HepG2 (cell line): ENCODE results near the gene PARP2. TPM values are rescaled to one million over a fixed set of nuclear protein-coding genes. Genes with fewer than 3 reads are reported as not detected.

Experiments
- ATAC-seq: fragments of 200-7000 bp; cut with Tn5 transposase; 3 replicates; pipeline ENCODE4 v1.9.1; 2020; ENCODE audit warnings: mild to moderate bottlenecking, moderate library complexity
- BruUV-seq: library from RNA; stranded (reverse); fragments of 400-500 nt; replicated peaks from 2 replicates; lab custom pipeline; 2021; lab: Mats Ljungman, UMichigan
- CTCF ChIA-PET: fragments of 300-600 bp; formaldehyde crosslinking; extraction: SDS; loops from one replicate; lab custom pipeline; 2021; ENCODE audit warnings: low total read pairs, inconsistent platforms, low intra/inter-chr PET ratio; lab: Yijun Ruan, JAX
- POLR2A ChIA-PET: fragments of 350-600 bp; sonication (Branson Sonifier 250); formaldehyde crosslinking; loops from one replicate; lab custom pipeline; 2020; ENCODE audit warnings: antibody characterized with exemption, inconsistent platforms; lab: Yijun Ruan, JAX
- DNase-seq: peaks from one replicate; pipeline ENCODE4 v3.0.0-alpha.2; 2015; ENCODE audit warnings: low spot score
- FAIRE-seq: peaks from 3 replicates; lab custom pipeline; 2011; peaks lifted over from hg19 to GRCh38; lab: Jason Lieb, UNC
- H2AFZ ChIP-seq: one replicate; pipeline ENCODE4 v1.6.1; 2011; ENCODE audit warnings: low read length, inconsistent platforms
- H3K27ac ChIP-seq: fragments of 300-600 bp; 3 replicates; pipeline ENCODE4 v1.8.0; 2011; ENCODE audit warnings: mixed run types, mild to moderate bottlenecking, mixed read lengths, low read length, inconsistent platforms; ENCODE audit not compliant: insufficient read depth; ENCODE audit errors: extremely low read length
- H3K27me3 ChIP-seq, 2 experiments: fragments of 200-600 bp in 1 of 2; 2 replicates in 1 of 2; 3 replicates in 1 of 2; pipeline versions ENCODE4 v1.6.0 to v1.8.0; 2011; ENCODE audit warnings: low read length in 2 of 2, mild to moderate bottlenecking in 2 of 2, moderate library complexity in 2 of 2, inconsistent platforms in 1 of 2; ENCODE audit not compliant: insufficient read depth in 2 of 2, control insufficient read depth in 1 of 2
- H3K36me3 ChIP-seq, 2 experiments: fragments of 200-600 bp in 1 of 2; replicated peaks in 1 of 2; 2 replicates in 1 of 2; 3 replicates in 1 of 2; pipeline versions ENCODE4 v1.5.1 to v1.8.0; 2011; ENCODE audit warnings: low read length in 2 of 2, inconsistent platforms in 1 of 2; ENCODE audit not compliant: insufficient read depth in 2 of 2, control insufficient read depth in 1 of 2
- H3K4me1 ChIP-seq: 2 replicates; pipeline ENCODE4 v1.5.1; 2012; ENCODE audit warnings: low read length, inconsistent platforms; ENCODE audit not compliant: insufficient read depth
- H3K4me2 ChIP-seq: 2 replicates; pipeline ENCODE4 v1.6.0; 2011; ENCODE audit warnings: low read depth, low read length, inconsistent platforms
- H3K4me3 ChIP-seq, 3 experiments: fragments of 200-600 bp in 1 of 3; sonication (generic), shearing (Covaris generic) in 1 of 3; replicated peaks in 1 of 3; 2 replicates each; pipeline ENCODE4 v1.5.1; 2011 to 2016; ENCODE audit warnings: low read length in 3 of 3, inconsistent platforms in 2 of 3, low read depth in 2 of 3, mild to moderate bottlenecking in 2 of 3, control low read depth in 1 of 3, mixed read lengths in 1 of 3; ENCODE audit not compliant: insufficient read depth in 1 of 3
- H3K79me2 ChIP-seq: one replicate; pipeline ENCODE4 v1.6.1; 2011; ENCODE audit warnings: low read length, inconsistent platforms; ENCODE audit not compliant: insufficient read depth
- H3K9ac ChIP-seq: 2 replicates; pipeline ENCODE4 v1.6.0; 2011; ENCODE audit warnings: mild to moderate bottlenecking, low read depth, low read length, inconsistent platforms; ENCODE audit not compliant: insufficient read depth
- H3K9me3 ChIP-seq: 2 replicates; pipeline ENCODE4 v1.5.1; 2012; ENCODE audit warnings: mild to moderate bottlenecking, low read length
- H4K20me1 ChIP-seq: 2 replicates; pipeline ENCODE4 v1.6.0; 2011; ENCODE audit warnings: inconsistent platforms, mild to moderate bottlenecking, low read length, moderate library complexity; ENCODE audit not compliant: insufficient read depth
- ATF7 ChIP-seq, 2 experiments: fragments of 450-650 bp in 1 of 2; sonication (generic) in 1 of 2; formaldehyde crosslinking in 1 of 2; IDR thresholded peaks; 2 replicates each; pipeline versions ENCODE4 v1.4.0 to v1.6.1; 2016 to 2020; ENCODE audit warnings: antibody characterized with exemption in 1 of 2, mild to moderate bottlenecking in 1 of 2, missing genetic modification reagents in 1 of 2
- BRD4 ChIP-seq: sonication (generic); formaldehyde crosslinking; IDR thresholded peaks from 2 replicates; pipeline ENCODE4 v1.4.0; 2020; ENCODE audit warnings: missing genetic modification reagents
- CSRNP2 ChIP-seq: sonication (generic); formaldehyde crosslinking; conservative IDR thresholded peaks from 2 replicates; pipeline ENCODE4 v1.8.0; 2022; ENCODE audit warnings: low read depth, missing genetic modification reagents
- GPN1 ChIP-seq: sonication (generic); formaldehyde crosslinking; IDR thresholded peaks from 2 replicates; pipeline ENCODE4 v1.5.1; 2020; ENCODE audit warnings: missing genetic modification reagents, borderline replicate concordance
- KAT8 ChIP-seq: IDR thresholded peaks from 2 replicates; pipeline ENCODE4 v1.6.1; 2016; ENCODE audit warnings: missing genetic modification reagents, missing compliant biosample characterization
- KDM5B ChIP-seq: sonication (generic); formaldehyde crosslinking; IDR thresholded peaks from 2 replicates; pipeline ENCODE4 v1.4.0; 2020; ENCODE audit warnings: missing genetic modification reagents, mild to moderate bottlenecking, borderline replicate concordance
- NFIB ChIP-seq: sonication (generic); formaldehyde crosslinking; IDR thresholded peaks from 2 replicates; pipeline ENCODE4 v1.9.0; 2021; ENCODE audit warnings: missing genetic modification reagents, mild to moderate bottlenecking, borderline replicate concordance
- PHF20 ChIP-seq: sonication (generic); formaldehyde crosslinking; IDR thresholded peaks from 2 replicates; pipeline ENCODE4 v1.5.0; 2020; ENCODE audit warnings: mild to moderate bottlenecking, missing genetic modification reagents
- SOX5 ChIP-seq: IDR thresholded peaks from 2 replicates; pipeline ENCODE4 v1.6.1; 2016; ENCODE audit warnings: borderline replicate concordance
- SRF ChIP-seq: IDR thresholded peaks from 2 replicates; pipeline ENCODE4 v1.6.1; 2011; ENCODE audit warnings: mild to moderate bottlenecking, low read depth, low read length, moderate library complexity
- TOE1 ChIP-seq: sonication (generic); formaldehyde crosslinking; IDR thresholded peaks from 2 replicates; pipeline ENCODE4 v1.4.0; 2020; ENCODE audit warnings: mild to moderate bottlenecking, missing genetic modification reagents
- ZNF138 ChIP-seq: sonication (generic); formaldehyde crosslinking; IDR thresholded peaks from 2 replicates; pipeline ENCODE4 v1.5.0; 2020; ENCODE audit warnings: mild to moderate bottlenecking, low read depth, missing genetic modification reagents
- ZNF20 ChIP-seq: sonication (generic); formaldehyde crosslinking; IDR thresholded peaks from 2 replicates; pipeline ENCODE4 v1.4.0; 2020; ENCODE audit warnings: mild to moderate bottlenecking, moderate library complexity, missing genetic modification reagents
- ZNF562 ChIP-seq: sonication (generic); formaldehyde crosslinking; IDR thresholded peaks from 2 replicates; pipeline ENCODE4 v1.8.0; 2022; ENCODE audit warnings: missing genetic modification reagents, borderline replicate concordance
- WGBS: methylation state at CpG from one replicate; pipeline ENCODE4 v1.1.6; 2017; ENCODE audit warnings: low lambda C conversion rate; 5-methylcytosine and 5-hydroxymethylcytosine counted together
- in situ Hi-C: cut with HindIII; loops from 2 replicates; pipeline ENCODE4 v1.10.0; 2017; ENCODE audit warnings: low pct_unique_long_range_greater_than_20kb; ENCODE audit not compliant: extremely low pct_ligation_motif_present
- intact Hi-C: fragments of 100-400 bp; cut with micrococcal nuclease; formaldehyde crosslinking; loops from one replicate; pipeline ENCODE4 v1.10.0; 2022; ENCODE audit not compliant: unreplicated experiment
- polyA plus RNA-seq, 8 experiments: library from polyadenylated mRNA; depleted of rRNA in 3 of 8; stranded (reverse) in 7 of 8; unstranded in 1 of 8; fragments of >200 nt; fragmentation: Illumina TruSeq in 4 of 8; extraction: Trizol in 4 of 8; gene quantifications; 2 replicates each; pipeline versions ENCODE4 v1.2.1 to v1.2.3, GENCODE V29; 2011 to 2016; ENCODE audit warnings: low read depth in 4 of 8, missing spikeins in 1 of 8, mixed read lengths in 1 of 8; ENCODE audit not compliant: insufficient read depth in 1 of 8
- total RNA-seq, 5 experiments: library from RNA; depleted of rRNA; stranded (reverse); fragments of >200 nt; fragmentation: Illumina TruSeq; extraction: Trizol; gene quantifications; 2 replicates each; pipeline ENCODE4 v1.2.3, GENCODE V29; 2016; ENCODE audit warnings: low read depth in 1 of 5
- TF ChIP-seq, protein P1 (sequence below): sonication (generic); formaldehyde crosslinking; IDR thresholded peaks from 2 replicates; pipeline ENCODE4 v1.5.0; 2020; ENCODE audit warnings: mild to moderate bottlenecking, missing genetic modification reagents, borderline replicate concordance

Gene PARP2
- total and polyA plus RNA-seq, 2 of the 13 experiments (the other 11 are each of a cell fraction or from before 2014, with no cell fraction given): 37.3 to 38.4 TPM

DNA sequence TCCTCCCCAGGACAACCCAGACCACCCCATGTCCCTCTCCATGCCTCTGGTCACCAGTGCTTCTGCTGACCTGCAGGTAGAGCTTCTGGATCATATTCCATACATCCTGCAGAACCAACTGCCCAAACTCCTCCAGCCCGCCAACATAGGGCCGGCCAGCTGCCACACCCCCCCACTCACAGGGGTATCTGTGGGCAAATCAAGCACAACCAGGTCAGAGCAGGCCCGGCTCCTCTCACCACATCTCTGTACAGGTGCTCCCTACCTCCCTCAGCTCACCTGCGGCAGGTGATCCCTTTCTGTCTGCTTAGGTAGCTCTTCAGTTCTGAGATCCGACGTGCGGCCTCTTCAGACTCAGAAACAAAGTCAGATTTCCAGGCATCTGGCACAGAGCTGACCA, 40.9 kb downstream of the PARP2 start:
- H3K79me2 ChIP-seq: no peaks in the 10 kb centered on the region
- H3K36me3 ChIP-seq: peaks cover 28 to 52% of the 10 kb centered on the region in 2 experiments; a peak in 4 of 5 replicates
- DNase-seq: no peak
- ChIA-PET CTCF (no interaction called here), POLR2A (no interaction called here)
- no peaks in the 10 kb centered on the region for H3K9me3 ChIP-seq
- H3K4me2 ChIP-seq: no peak overlapping the region
- H3K4me3 ChIP-seq: no peak overlapping the region
- H3K9ac ChIP-seq: no peak overlapping the region
- 100% methylated on average over 7 of the region's 7 CpGs for WGBS
- no peaks in the 10 kb centered on the region for H4K20me1 ChIP-seq
- H2AFZ ChIP-seq: no peak overlapping the region
- TF ChIP-seq, protein P1, sequence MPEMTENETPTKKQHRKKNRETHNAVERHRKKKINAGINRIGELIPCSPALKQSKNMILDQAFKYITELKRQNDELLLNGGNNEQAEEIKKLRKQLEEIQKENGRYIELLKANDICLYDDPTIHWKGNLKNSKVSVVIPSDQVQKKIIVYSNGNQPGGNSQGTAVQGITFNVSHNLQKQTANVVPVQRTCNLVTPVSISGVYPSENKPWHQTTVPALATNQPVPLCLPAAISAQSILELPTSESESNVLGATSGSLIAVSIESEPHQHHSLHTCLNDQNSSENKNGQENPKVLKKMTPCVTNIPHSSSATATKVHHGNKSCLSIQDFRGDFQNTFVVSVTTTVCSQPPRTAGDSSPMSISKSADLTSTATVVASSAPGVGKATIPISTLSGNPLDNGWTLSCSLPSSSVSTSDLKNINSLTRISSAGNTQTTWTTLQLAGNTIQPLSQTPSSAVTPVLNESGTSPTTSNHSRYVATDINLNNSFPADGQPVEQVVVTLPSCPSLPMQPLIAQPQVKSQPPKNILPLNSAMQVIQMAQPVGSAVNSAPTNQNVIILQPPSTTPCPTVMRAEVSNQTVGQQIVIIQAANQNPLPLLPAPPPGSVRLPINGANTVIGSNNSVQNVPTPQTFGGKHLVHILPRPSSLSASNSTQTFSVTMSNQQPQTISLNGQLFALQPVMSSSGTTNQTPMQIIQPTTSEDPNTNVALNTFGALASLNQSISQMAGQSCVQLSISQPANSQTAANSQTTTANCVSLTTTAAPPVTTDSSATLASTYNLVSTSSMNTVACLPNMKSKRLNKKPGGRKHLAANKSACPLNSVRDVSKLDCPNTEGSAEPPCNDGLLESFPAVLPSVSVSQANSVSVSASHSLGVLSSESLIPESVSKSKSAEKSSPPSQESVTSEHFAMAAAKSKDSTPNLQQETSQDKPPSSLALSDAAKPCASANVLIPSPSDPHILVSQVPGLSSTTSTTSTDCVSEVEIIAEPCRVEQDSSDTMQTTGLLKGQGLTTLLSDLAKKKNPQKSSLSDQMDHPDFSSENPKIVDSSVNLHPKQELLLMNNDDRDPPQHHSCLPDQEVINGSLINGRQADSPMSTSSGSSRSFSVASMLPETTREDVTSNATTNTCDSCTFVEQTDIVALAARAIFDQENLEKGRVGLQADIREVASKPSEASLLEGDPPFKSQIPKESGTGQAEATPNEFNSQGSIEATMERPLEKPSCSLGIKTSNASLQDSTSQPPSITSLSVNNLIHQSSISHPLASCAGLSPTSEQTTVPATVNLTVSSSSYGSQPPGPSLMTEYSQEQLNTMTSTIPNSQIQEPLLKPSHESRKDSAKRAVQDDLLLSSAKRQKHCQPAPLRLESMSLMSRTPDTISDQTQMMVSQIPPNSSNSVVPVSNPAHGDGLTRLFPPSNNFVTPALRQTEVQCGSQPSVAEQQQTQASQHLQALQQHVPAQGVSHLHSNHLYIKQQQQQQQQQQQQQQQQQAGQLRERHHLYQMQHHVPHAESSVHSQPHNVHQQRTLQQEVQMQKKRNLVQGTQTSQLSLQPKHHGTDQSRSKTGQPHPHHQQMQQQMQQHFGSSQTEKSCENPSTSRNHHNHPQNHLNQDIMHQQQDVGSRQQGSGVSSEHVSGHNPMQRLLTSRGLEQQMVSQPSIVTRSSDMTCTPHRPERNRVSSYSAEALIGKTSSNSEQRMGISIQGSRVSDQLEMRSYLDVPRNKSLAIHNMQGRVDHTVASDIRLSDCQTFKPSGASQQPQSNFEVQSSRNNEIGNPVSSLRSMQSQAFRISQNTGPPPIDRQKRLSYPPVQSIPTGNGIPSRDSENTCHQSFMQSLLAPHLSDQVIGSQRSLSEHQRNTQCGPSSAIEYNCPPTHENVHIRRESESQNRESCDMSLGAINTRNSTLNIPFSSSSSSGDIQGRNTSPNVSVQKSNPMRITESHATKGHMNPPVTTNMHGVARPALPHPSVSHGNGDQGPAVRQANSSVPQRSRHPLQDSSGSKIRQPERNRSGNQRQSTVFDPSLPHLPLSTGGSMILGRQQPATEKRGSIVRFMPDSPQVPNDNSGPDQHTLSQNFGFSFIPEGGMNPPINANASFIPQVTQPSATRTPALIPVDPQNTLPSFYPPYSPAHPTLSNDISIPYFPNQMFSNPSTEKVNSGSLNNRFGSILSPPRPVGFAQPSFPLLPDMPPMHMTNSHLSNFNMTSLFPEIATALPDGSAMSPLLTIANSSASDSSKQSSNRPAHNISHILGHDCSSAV (CRISPR knock-in tag): no peak
- TF ChIP-seq GPN1 (CRISPR knock-in tag) (no peak), ATF7 (IDR thresholded peaks at IDR 0.05) (no peak), ATF7 (CRISPR knock-in tag; IDR thresholded peaks at IDR 0.05) (no peak), CSRNP2 (no peak), NFIB (CRISPR knock-in tag) (no peak), TOE1 (CRISPR knock-in tag) (no peak), BRD4 (CRISPR knock-in tag) (no peak), SOX5 (CRISPR knock-in tag) (no peak), ZNF138 (CRISPR knock-in tag) (no peak), PHF20 (CRISPR knock-in tag) (no peak), SRF (no peak), ZNF562 (CRISPR knock-in tag) (no peak), KAT8 (CRISPR knock-in tag) (no peak), ZNF20 (CRISPR knock-in tag) (no peak), KDM5B (CRISPR knock-in tag) (no peak)
- in situ Hi-C loops (no loop called here), intact Hi-C loops (no loop called here)
- no peaks in the 10 kb centered on the region for H3K4me1 ChIP-seq
- ATAC-seq: no peak
- BruUV-seq: no TSS peak
- no peaks in the 10 kb centered on the region for H3K27me3 ChIP-seq
- no peak overlapping the region for H3K27ac ChIP-seq
- FAIRE-seq: no peak
